Peyer's patch (tissue), 4 donors: ENCODE data around the gene ST6GAL2.

Source experiments
- POLR2A ChIP-seq, 2 donors: fragments of 450-650 bp; IDR thresholded peaks; one replicate each; pipeline ENCODE4 v1.5.1; 2017; ENCODE audit warnings: antibody characterized with exemption in 2 of 2, mild to moderate bottlenecking in 2 of 2, moderate library complexity in 2 of 2
- TF ChIP-seq, protein P1 (sequence below), 6 experiments: fragments of 450-650 bp in 4 of 6; fragments of 200-600 bp in 2 of 6; sonication (generic) in 1 of 6; IDR thresholded peaks; one replicate each; pipeline ENCODE4 v1.5.1; 2017 to 2019; ENCODE audit warnings: antibody characterized with exemption in 6 of 6, mild to moderate bottlenecking in 3 of 6, moderate library complexity in 1 of 6

DNA sequence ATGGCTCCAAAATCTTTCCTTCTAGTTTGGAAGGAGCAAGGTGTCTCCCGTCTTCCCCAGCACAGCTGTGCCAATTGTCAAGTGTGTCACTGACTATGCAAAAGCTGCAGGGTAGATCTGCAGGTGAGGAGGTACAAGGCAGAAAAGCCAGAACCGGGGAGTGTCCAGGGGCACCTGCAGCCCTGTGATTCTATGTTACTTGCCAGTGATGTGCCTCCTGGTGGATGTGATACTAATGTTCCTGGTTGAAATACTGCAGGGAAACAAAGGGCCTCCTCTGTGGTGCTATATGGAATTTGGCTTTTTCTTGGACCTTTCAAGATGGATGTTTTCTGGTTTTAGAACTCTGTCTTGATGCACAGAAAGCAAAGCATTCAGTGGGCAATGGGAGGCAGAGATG lies 80.3 kb downstream of the ST6GAL2 start:
- TF ChIP-seq, protein P1, sequence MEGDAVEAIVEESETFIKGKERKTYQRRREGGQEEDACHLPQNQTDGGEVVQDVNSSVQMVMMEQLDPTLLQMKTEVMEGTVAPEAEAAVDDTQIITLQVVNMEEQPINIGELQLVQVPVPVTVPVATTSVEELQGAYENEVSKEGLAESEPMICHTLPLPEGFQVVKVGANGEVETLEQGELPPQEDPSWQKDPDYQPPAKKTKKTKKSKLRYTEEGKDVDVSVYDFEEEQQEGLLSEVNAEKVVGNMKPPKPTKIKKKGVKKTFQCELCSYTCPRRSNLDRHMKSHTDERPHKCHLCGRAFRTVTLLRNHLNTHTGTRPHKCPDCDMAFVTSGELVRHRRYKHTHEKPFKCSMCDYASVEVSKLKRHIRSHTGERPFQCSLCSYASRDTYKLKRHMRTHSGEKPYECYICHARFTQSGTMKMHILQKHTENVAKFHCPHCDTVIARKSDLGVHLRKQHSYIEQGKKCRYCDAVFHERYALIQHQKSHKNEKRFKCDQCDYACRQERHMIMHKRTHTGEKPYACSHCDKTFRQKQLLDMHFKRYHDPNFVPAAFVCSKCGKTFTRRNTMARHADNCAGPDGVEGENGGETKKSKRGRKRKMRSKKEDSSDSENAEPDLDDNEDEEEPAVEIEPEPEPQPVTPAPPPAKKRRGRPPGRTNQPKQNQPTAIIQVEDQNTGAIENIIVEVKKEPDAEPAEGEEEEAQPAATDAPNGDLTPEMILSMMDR (IDR thresholded peaks at IDR 0.05), result no peak
- TF ChIP-seq POLR2A (IDR thresholded peaks at IDR 0.05), result no peak
